OCI-M2 (cell line): ENCODE results near the gene MCTP1.

Source experiments
- DNase-seq: peaks from one replicate; lab custom pipeline; 2025; ENCODE audit not compliant: unreplicated experiment; lab: John Stamatoyannopoulos, UW

Gene MCTP1

GRCh38 chr5:95284572-95285408 is at the start of gene MCTP1:
MCTP1 (minus strand) TSS chr5:95285094.
- no peak for DNase-seq

- no peak for DNase-seq
Observed at GRCh38 chr5:95332158-95332557, 47.3 kb upstream of the MCTP1 start.

DNA sequence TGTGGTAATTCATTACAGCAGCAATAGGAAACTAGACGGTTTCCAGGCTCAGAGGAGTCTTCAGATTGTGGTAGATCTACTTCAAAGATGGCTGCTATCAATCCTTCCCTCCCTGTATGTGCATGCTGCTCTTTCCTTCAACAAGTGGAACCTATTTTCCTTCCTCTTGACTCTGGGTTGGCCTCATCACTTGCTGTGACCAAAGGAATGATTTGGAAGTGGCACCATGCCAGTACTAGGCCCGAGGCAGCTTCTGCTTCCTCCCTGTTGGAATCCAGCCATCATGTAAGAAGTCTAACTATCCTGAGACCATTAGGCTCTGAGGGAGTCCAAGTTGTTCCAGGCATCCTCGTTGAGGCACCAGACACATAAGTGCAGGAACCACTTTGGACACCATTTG is 46.5 kb upstream of the MCTP1 start:
- no peak for DNase-seq

GRCh38 chr5:95327211-95327610 is 42.3 kb upstream of the MCTP1 start:
- no peak for DNase-seq

GRCh38 chr5:95317687-95318086 is 32.8 kb upstream of the MCTP1 start:
- no peak for DNase-seq

- no peak for DNase-seq
Observed at GRCh38 chr5:95317085-95317484, 32.2 kb upstream of the MCTP1 start.

GRCh38 chr5:95304711-95305110 is 19.8 kb upstream of the MCTP1 start:
- no peak for DNase-seq

DNA sequence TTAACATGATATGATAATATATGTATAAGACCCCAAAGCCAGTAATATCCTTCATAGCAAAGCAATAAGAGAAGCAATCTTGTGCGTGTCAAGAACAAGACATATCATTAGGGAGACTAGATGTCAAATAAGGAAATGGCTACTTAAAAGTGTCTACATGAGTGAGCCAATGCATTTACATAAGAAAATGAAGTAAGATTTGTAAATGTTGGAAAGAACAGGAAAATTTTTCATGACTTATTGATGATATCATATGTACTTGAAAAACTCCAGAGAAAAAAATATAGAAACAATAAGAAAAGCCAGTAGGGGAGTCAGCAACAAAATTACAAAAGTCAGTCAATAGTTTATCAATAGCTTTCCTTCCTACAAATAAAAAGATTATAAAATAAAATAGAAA is 13.8 kb upstream of the MCTP1 start:
- DNase-seq, result no peak

- no peak for DNase-seq
Observed at GRCh38 chr5:95296291-95296690, 11.4 kb upstream of the MCTP1 start.

- DNase-seq, result no peak
Observed at GRCh38 chr5:95285409-95285755, 488 bp upstream of the MCTP1 start.

GRCh38 chr5:95283761-95284571 is 928 bp downstream of the MCTP1 start:
- DNase-seq, result no peak

DNA sequence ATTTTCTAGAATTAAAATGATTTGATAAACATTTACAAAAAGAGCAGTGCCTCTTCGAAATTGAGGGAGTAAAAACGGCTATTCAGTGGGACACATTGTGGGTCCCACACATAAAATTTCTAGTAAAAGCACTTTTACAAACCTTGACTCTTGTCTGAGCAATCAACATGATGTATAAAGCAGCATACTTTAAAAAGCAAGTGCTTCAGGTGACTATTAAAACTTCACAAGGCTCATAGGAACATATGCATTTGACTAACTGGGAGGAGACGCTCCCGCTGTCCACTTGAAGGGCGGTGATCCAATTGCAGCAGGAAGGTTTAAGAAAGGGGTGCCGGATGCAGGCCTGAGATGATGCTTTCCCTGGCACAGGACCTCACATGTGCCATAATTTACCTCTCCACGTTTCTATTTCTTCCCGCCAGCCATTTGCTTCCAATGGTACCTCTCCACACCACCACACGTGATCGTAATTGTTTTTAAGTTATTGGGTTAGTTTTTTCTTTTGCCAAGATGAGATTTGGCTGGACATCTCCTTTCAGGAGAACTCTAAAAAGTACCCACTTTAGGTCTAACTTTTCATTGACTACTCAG is 1.8 kb downstream of the MCTP1 start:
- DNase-seq, result no peak

GRCh38 chr5:95281226-95281625 is 3.7 kb downstream of the MCTP1 start:
- no peak for DNase-seq

GRCh38 chr5:95280401-95281095 is 4.3 kb downstream of the MCTP1 start:
- no peak for DNase-seq

DNA sequence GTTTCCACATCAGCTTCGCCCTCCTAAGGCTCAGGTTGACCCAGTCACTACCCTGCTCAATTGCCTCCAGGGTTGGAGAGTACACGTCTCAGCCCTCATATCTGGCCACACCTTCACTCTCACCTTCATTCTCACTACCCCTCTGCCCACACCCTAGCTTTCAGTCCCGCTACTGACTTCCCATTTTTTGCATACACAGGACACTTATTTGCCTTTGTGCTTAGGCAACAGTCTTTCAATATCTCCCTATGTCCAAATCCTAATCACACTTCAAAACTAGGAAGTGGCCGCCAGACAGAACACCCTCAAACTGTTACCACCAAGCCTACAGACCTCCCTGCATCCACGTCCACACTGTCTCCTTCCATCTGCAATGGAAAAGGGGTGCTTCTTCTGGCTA is 10.9 kb downstream of the MCTP1 start:
- no peak for DNase-seq

GRCh38 chr5:95272316-95272929 is 12.5 kb downstream of the MCTP1 start:
- DNase-seq, result no peak

GRCh38 chr5:95262933-95263660 is 21.8 kb downstream of the MCTP1 start:
- DNase-seq, result no peak

GRCh38 chr5:95261437-95262175 is 23.3 kb downstream of the MCTP1 start:
- DNase-seq, result no peak

- no peak for DNase-seq
Observed at GRCh38 chr5:95256991-95257390, 27.9 kb downstream of the MCTP1 start.

DNA sequence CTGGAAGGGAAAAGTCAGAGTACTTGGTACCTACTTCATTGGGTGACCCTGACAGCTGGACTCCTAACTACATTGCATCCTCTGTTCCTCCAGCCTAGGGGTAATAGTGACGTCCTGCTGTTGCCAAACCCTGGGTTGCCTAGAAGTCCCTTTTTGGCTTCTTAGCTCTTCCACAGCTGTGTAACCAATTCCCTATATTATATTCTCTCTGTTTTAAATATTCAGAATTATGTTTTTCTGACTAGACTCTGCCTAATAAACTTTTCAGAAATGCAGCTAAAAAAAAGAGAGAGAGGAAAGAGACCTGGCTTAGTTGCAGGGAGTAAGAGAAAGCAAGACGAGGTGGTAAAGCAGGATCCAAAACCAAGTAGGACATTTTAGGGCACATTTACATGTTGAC is 28.4 kb downstream of the MCTP1 start:
- no peak for DNase-seq
